H1 (cell line): Measurements from ENCODE around the gene ARMH1. TPM values are rescaled to one million over a fixed set of nuclear protein-coding genes. Genes with fewer than 3 reads are reported as not detected.

ENCODE experiments used
- BCL11A ChIP-seq, 2 experiments: IDR thresholded peaks; one replicate each; pipeline ENCODE4 v1.6.1; 2011; ENCODE audit warnings: low read depth in 2 of 2, low read length in 2 of 2, mild to moderate bottlenecking in 2 of 2
- BRCA1 ChIP-seq: IDR thresholded peaks from 2 replicates; pipeline ENCODE4 v1.6.1; 2012; ENCODE audit warnings: low read depth, low read length, improper control_type of control experiment
- CBX5 ChIP-seq: fragments of 300-800, 300-1000 bp; sonication (generic); IDR thresholded peaks from 2 replicates; pipeline ENCODE4 v1.7.1; 2016; ENCODE audit warnings: antibody characterized with exemption, low read length, low read depth
- CHD7 ChIP-seq: fragments of 300-600 bp; sonication (generic); IDR thresholded peaks from 2 replicates; pipeline ENCODE4 v1.7.1; 2012; ENCODE audit warnings: low read length, moderate library complexity, mild to moderate bottlenecking, inconsistent platforms; ENCODE audit not compliant: insufficient replicate concordance
- EGR1 ChIP-seq: IDR thresholded peaks from 2 replicates; pipeline ENCODE4 v1.6.1; 2011; ENCODE audit warnings: low read depth, low read length, borderline replicate concordance
- EP300 ChIP-seq, 2 experiments: IDR thresholded peaks; 1 replicate in 1 of 2; 2 replicates in 1 of 2; pipeline ENCODE4 v1.6.1; 2011 to 2012; ENCODE audit warnings: low read depth in 2 of 2, low read length in 2 of 2, mild to moderate bottlenecking in 2 of 2, borderline replicate concordance in 1 of 2, inconsistent platforms in 1 of 2, moderate library complexity in 1 of 2
- RFX5 ChIP-seq: IDR thresholded peaks from 2 replicates; pipeline ENCODE4 v1.6.1; 2011; ENCODE audit warnings: low read depth, low read length, improper control_type of control experiment, borderline replicate concordance
- SP1 ChIP-seq: IDR thresholded peaks from 2 replicates; pipeline ENCODE4 v1.6.1; 2011; ENCODE audit warnings: low read depth, low read length
- polyA plus RNA-seq, 7 experiments: library from polyadenylated mRNA; depleted of rRNA in 3 of 7; stranded (reverse) in 5 of 7; unstranded in 2 of 7; fragments of >200 nt in 5 of 7; fragments of 200-250 nt in 2 of 7; gene quantifications; 1 replicate in 5 of 7; 2 replicates in 1 of 7; 4 replicates in 1 of 7; pipeline versions ENCODE4 v1.2.1 to v1.2.3, GENCODE V29; 2011 to 2013; ENCODE audit warnings: missing spikeins in 2 of 7, mixed read lengths in 2 of 7
- total RNA-seq: library from RNA; stranded (reverse); fragmentation: NEBNext Ultra II Directional; extraction: Animal tissue kit (Norgen Biotek cat#: 25700); gene quantifications from 2 replicates; pipeline ENCODE4 v1.2.1, GENCODE V29; 2021

The ARMH1 gene
- total and polyA plus RNA-seq, 2 of the 8 experiments (the other 6 are each of a cell fraction or from before 2014, with no cell fraction given) = 0.82 to 0.85 TPM

- TF ChIP-seq BCL11A (IDR thresholded peaks at IDR 0.05; ENCODE audit: low read depth in 2 of 2, low read length in 2 of 2) (no peak), CHD7 (no peak), RFX5 (no peak), EGR1 (no peak), SP1 (no peak), BRCA1 (no peak), CBX5 (no peak), EP300 (IDR thresholded peaks at IDR 0.05; ENCODE audit: borderline replicate concordance in 1 of 2, low read depth in 2 of 2, low read length in 2 of 2) (no peak)
Measured at GRCh38 chr1:44701141-44701573, 26.6 kb downstream of the ARMH1 start (continued).
